GM12878 (cell line): Measurements from ENCODE around the gene STK32B. TPM values are rescaled to one million over a fixed set of nuclear protein-coding genes. Genes with fewer than 3 reads are reported as not detected.
A peak's percentile ranks its signal among the peaks of the same experiment; 100 is the strongest.

Experiments used
- ATAC-seq: fragments of 200-7000 bp; cut with Tn5 transposase; 3 replicates; pipeline ENCODE4 v1.9.1; 2020; ENCODE audit warnings: mild to moderate bottlenecking, moderate library complexity
- BruUV-seq: library from RNA; stranded (reverse); fragments of 400-500 nt; replicated peaks from 2 replicates; lab custom pipeline; 2021; lab: Mats Ljungman, UMichigan
- CTCF ChIA-PET: fragments of 300-600 bp; sonication (Branson Sonifier 250); formaldehyde crosslinking; extraction: SDS; loops from one replicate; lab custom pipeline; 2021; ENCODE audit warnings: inconsistent platforms; lab: Yijun Ruan, JAX
- POLR2A ChIA-PET: fragments of 350-600 bp; formaldehyde crosslinking; extraction: SDS; loops from one replicate; lab custom pipeline; 2021; ENCODE audit warnings: inconsistent platforms; lab: Charles Lee
- RAD21 ChIA-PET: fragments of 300-600 bp; sonication (Branson Sonifier 250); formaldehyde crosslinking; loops from one replicate; lab custom pipeline; 2023; ENCODE audit warnings: antibody characterized with exemption; ENCODE audit not compliant: unreplicated experiment; lab: Charles Lee
- SMC1A ChIA-PET: fragments of 300-600 bp; sonication (Branson Sonifier 250); formaldehyde crosslinking; loops from one replicate; lab custom pipeline; 2023; ENCODE audit not compliant: unreplicated experiment, uncharacterized antibody; lab: Charles Lee
- DNase-seq: peaks from one replicate; pipeline ENCODE4 v3.0.0-alpha.2; 2011; ENCODE audit warnings: low read depth, low spot score
- FAIRE-seq: peaks from 3 replicates; lab custom pipeline; 2011; peaks lifted over from hg19 to GRCh38; lab: Jason Lieb, UNC
- H2AFZ ChIP-seq: 2 replicates; pipeline ENCODE4 v1.6.0; 2011; ENCODE audit warnings: low read depth, low read length, control low read depth; ENCODE audit not compliant: control insufficient read depth
- H3K27ac ChIP-seq: 2 replicates; pipeline ENCODE4 v1.5.1; 2011; ENCODE audit warnings: control low read depth; ENCODE audit not compliant: control insufficient read depth, insufficient read depth
- H3K27me3 ChIP-seq, 2 experiments: replicated peaks in 1 of 2; 2 replicates each; pipeline versions ENCODE4 v1.6.0 to v1.6.1; 2011; ENCODE audit warnings: low read length in 1 of 2; ENCODE audit not compliant: control insufficient read depth in 2 of 2, insufficient read depth in 2 of 2
- H3K36me3 ChIP-seq, 2 experiments: 2 replicates each; pipeline ENCODE4 v1.5.1; 2011; ENCODE audit warnings: low read length in 1 of 2; ENCODE audit not compliant: control insufficient read depth in 2 of 2, insufficient read depth in 2 of 2
- H3K4me1 ChIP-seq: 2 replicates; pipeline ENCODE4 v1.6.1; 2011; ENCODE audit warnings: mild to moderate bottlenecking, low read length, moderate library complexity, mixed read lengths; ENCODE audit not compliant: control insufficient read depth, insufficient read depth
- H3K4me2 ChIP-seq: 2 replicates; pipeline ENCODE4 v1.6.0; 2011; ENCODE audit warnings: control low read depth; ENCODE audit not compliant: control insufficient read depth, insufficient read depth
- H3K4me3 ChIP-seq: fragments of 200-600 bp; sonication (generic); 2 replicates; pipeline ENCODE4 v1.5.1; 2016
- H3K79me2 ChIP-seq: 2 replicates; pipeline ENCODE4 v1.6.0; 2011; ENCODE audit warnings: low read length; ENCODE audit not compliant: control insufficient read depth, insufficient read depth
- H3K9ac ChIP-seq: 2 replicates; pipeline ENCODE4 v1.8.0; 2011; ENCODE audit warnings: low read length, control low read depth, mixed read lengths; ENCODE audit not compliant: control insufficient read depth, insufficient read depth
- H3K9me3 ChIP-seq: replicated peaks from 3 replicates; pipeline ENCODE4 v1.5.1; 2011; ENCODE audit warnings: mild to moderate bottlenecking, low read length; ENCODE audit not compliant: control insufficient read depth, insufficient read depth
- H4K20me1 ChIP-seq: 2 replicates; pipeline ENCODE4 v1.6.0; 2011; ENCODE audit not compliant: control insufficient read depth, insufficient read depth
- BHLHE40 ChIP-seq, 2 experiments: fragments of 450-650 bp in 1 of 2; IDR thresholded peaks; 2 replicates each; pipeline ENCODE4 v1.6.1; 2011 to 2017; ENCODE audit warnings: low read depth in 2 of 2, borderline replicate concordance in 1 of 2, improper control_type of control experiment in 1 of 2, low read length in 1 of 2, mild to moderate bottlenecking in 1 of 2
- BRCA1 ChIP-seq: IDR thresholded peaks from 2 replicates; pipeline ENCODE4 v1.6.1; 2011; ENCODE audit warnings: low read depth, low read length, improper control_type of control experiment
- CBFB ChIP-seq: IDR thresholded peaks from 2 replicates; pipeline ENCODE4 v1.6.1; 2016; ENCODE audit warnings: antibody characterized with exemption, low read depth
- CBX3 ChIP-seq: fragments of 200-600 bp; sonication (generic); IDR thresholded peaks from 2 replicates; pipeline ENCODE4 v1.6.1; 2016; ENCODE audit warnings: low read depth, borderline replicate concordance
- ESRRA ChIP-seq: IDR thresholded peaks from 2 replicates; pipeline ENCODE4 v1.6.1; 2012; ENCODE audit warnings: mild to moderate bottlenecking, low read length, improper control_type of control experiment
- GATAD2B ChIP-seq: fragments of 450-650 bp; conservative IDR thresholded peaks from 2 replicates; pipeline ENCODE4 v1.6.1; 2017; ENCODE audit warnings: low read depth, mild to moderate bottlenecking, moderate library complexity
- IRF4 ChIP-seq: IDR thresholded peaks from 2 replicates; pipeline ENCODE4 v1.6.1; 2011; ENCODE audit warnings: low read depth, low read length
- JUND ChIP-seq: IDR thresholded peaks from 2 replicates; pipeline ENCODE4 v1.6.1; 2012; ENCODE audit warnings: low read depth, mild to moderate bottlenecking, low read length, improper control_type of control experiment, moderate library complexity
- KLF5 ChIP-seq: fragments of 450-650 bp; IDR thresholded peaks from 2 replicates; pipeline ENCODE4 v1.6.1; 2014; ENCODE audit warnings: mild to moderate bottlenecking; ENCODE audit not compliant: partially characterized antibody
- MEF2A ChIP-seq: IDR thresholded peaks from 2 replicates; pipeline ENCODE4 v1.6.1; 2011; ENCODE audit warnings: low read depth, mild to moderate bottlenecking, low read length, moderate library complexity; ENCODE audit not compliant: insufficient read depth
- MXI1 ChIP-seq: fragments of 150-350 bp; IDR thresholded peaks from 2 replicates; pipeline ENCODE4 v1.6.1; 2011; ENCODE audit warnings: low read depth, mild to moderate bottlenecking, inconsistent platforms, low read length, improper control_type of control experiment
- SPI1 ChIP-seq: IDR thresholded peaks from 2 replicates; pipeline ENCODE4 v1.6.1; 2011; ENCODE audit warnings: low read depth, mild to moderate bottlenecking, low read length, moderate library complexity, borderline replicate concordance; ENCODE audit not compliant: insufficient read depth
- STAT3 ChIP-seq: IDR thresholded peaks from 2 replicates; pipeline ENCODE4 v1.6.1; 2011; ENCODE audit warnings: low read depth, low read length, improper control_type of control experiment
- YBX1 ChIP-seq: fragments of 450-650 bp; IDR thresholded peaks from 2 replicates; pipeline ENCODE4 v1.6.1; 2016; ENCODE audit warnings: antibody characterized with exemption
- ZNF24 ChIP-seq: fragments of 450-650 bp; IDR thresholded peaks from 2 replicates; pipeline ENCODE4 v1.6.1; 2017; ENCODE audit warnings: antibody characterized with exemption, mild to moderate bottlenecking
- ZNF274 ChIP-seq: IDR thresholded peaks from one replicate; pipeline ENCODE4 v1.8.0; 2011; ENCODE audit not compliant: insufficient read length, insufficient read depth
- whole genome bisulfite sequencing: methylation state at CpG from one replicate; pipeline ENCODE4 v1.1.6; 2016; ENCODE audit warnings: low lambda C conversion rate; ENCODE audit not compliant: insufficient replicate concordance, insufficient coverage; ENCODE audit errors: missing lambda C conversion rate; 5-methylcytosine and 5-hydroxymethylcytosine counted together
- in situ Hi-C: fragments of 300-500 bp; cut with MboI; formaldehyde crosslinking; loops from 9 replicates; pipeline ENCODE4 v1.14.3; 2018; ENCODE audit warnings: mixed read lengths
- intact Hi-C: fragments of 100-400 bp; cut with micrococcal nuclease; formaldehyde crosslinking; loops from one replicate; pipeline ENCODE4 v1.14.2; 2022; ENCODE audit not compliant: unreplicated experiment
- polyA plus RNA-seq, 11 experiments: library from polyadenylated mRNA; depleted of rRNA in 4 of 11; unstranded in 6 of 11; stranded (reverse) in 5 of 11; fragments of >200 nt; fragmentation: Nextera tagmentation in 4 of 11; fragmentation: Illumina TruSeq in 1 of 11; extraction: Ambion mirVana in 4 of 11; extraction: Trizol in 1 of 11; gene quantifications; 1 replicate in 1 of 11; 2 replicates in 10 of 11; pipeline versions ENCODE4 v1.2.1 to v1.2.3, GENCODE V29; 2011 to 2016; ENCODE audit warnings: inconsistent platforms in 2 of 11, missing spikeins in 2 of 11, low read depth in 1 of 11
- total RNA-seq, 4 experiments: library from RNA; depleted of rRNA in 3 of 4; stranded (reverse); fragments of >200 nt in 3 of 4; fragmentation: Illumina TruSeq in 1 of 4; extraction: Trizol in 1 of 4; gene quantifications; 2 replicates each; pipeline versions ENCODE4 v1.2.1 to v1.2.3, GENCODE V29; 2013 to 2021
- TF ChIP-seq, protein P1 (sequence below): fragments of 450-650 bp; IDR thresholded peaks from 2 replicates; pipeline ENCODE4 v1.6.1; 2016; ENCODE audit warnings: mild to moderate bottlenecking
- TF ChIP-seq, protein P2 (sequence below): IDR thresholded peaks from 2 replicates; pipeline ENCODE4 v1.6.1; 2011; ENCODE audit warnings: low read depth, low read length, improper control_type of control experiment, borderline replicate concordance

Gene STK32B
- total and polyA plus RNA-seq, 10 of the 15 experiments (the other 5 are each of a cell fraction or from before 2014, with no cell fraction given) = 0.04 to 0.12 (median 0.08) TPM; not detected in 7

DNA sequence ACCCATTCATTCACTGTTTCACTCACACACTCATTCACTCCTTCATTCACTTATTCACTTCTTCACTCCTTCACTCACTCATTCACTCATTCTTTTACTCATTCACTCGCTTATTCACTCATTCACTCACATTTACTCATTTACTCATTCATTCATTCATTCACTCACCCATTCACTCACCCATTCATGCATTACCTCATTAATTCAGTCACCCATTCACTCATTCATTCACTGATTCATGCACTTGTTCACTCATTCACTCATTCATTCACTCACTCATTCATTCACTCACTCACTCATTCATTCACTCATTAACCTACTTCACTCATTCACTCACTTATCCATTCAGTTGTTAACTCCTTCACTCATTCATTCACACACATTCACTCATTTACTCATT is 70.8 kb downstream of the STK32B start:
- no peak overlapping the region for H3K4me3 ChIP-seq
- no peak overlapping the region for H3K9ac ChIP-seq
- TF ChIP-seq ZNF24 (peak; percentile 93), MXI1 (no peak)
- TF ChIP-seq, protein P1, sequence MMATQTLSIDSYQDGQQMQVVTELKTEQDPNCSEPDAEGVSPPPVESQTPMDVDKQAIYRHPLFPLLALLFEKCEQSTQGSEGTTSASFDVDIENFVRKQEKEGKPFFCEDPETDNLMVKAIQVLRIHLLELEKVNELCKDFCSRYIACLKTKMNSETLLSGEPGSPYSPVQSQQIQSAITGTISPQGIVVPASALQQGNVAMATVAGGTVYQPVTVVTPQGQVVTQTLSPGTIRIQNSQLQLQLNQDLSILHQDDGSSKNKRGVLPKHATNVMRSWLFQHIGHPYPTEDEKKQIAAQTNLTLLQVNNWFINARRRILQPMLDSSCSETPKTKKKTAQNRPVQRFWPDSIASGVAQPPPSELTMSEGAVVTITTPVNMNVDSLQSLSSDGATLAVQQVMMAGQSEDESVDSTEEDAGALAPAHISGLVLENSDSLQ = no peak
- SMC1A ChIA-PET = no interaction called here
- no peaks in the 10 kb centered on the region for H4K20me1 ChIP-seq
- H3K27me3 ChIP-seq = no peaks in the 10 kb centered on the region
- BruUV-seq = no TSS peak
- RAD21 ChIA-PET = no interaction called here
- in situ Hi-C loops = no loop called here
- DNase-seq (no peak), ATAC-seq (no peak), FAIRE-seq (no peak)
- intact Hi-C loops = no loop called here
- no peak overlapping the region for H3K27ac ChIP-seq
- no peak overlapping the region for H3K4me2 ChIP-seq
- POLR2A ChIA-PET = no interaction called here
- no peaks in the 10 kb centered on the region for H3K4me1 ChIP-seq
- 44% methylated on average over 1 of the region's 1 CpG for WGBS
- no peak overlapping the region for H2AFZ ChIP-seq
- CTCF ChIA-PET = no interaction called here
- H3K9me3 ChIP-seq = no peaks in the 10 kb centered on the region
- H3K36me3 ChIP-seq = no peaks in the 10 kb centered on the region
- no peaks in the 10 kb centered on the region for H3K79me2 ChIP-seq

DNA sequence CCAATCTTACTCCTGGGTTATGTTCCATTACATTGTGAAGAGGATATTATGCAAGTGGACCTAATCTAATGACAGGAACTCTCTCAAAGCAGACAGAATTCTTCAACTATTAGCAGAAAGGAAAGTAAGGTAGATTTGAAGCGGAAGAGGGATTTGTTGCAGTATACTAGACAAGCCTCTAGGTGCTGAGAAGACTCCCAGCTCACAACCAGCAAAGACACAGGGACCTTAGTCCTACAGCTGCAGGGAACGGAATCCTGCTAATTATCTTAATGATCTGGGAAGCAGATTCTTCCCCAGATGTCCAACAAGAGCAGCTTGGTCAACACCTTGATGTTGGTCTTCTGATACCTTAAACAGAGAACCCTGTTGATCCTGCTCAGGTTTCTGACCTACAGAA is 73.6 kb downstream of the STK32B start:
- Histone ChIP-seq H4K20me1 (no peaks in the 10 kb centered on the region), H3K4me3 (no peak overlapping the region), H2AFZ (no peak overlapping the region)
- ATAC-seq (no peak), FAIRE-seq (no peak), DNase-seq (no peak)
- no TSS peak for BruUV-seq
- POLR2A ChIA-PET = no interaction called here
- RAD21 ChIA-PET = no interaction called here
- intact Hi-C loops = no loop called here
- SMC1A ChIA-PET = no interaction called here
- TF ChIP-seq IRF4 (no peak), BRCA1 (no peak), MEF2A (no peak), YBX1 (no peak), ZNF274 (no peak), SPI1 (no peak), STAT3 (no peak), BHLHE40 (IDR thresholded peaks at IDR 0.05; ENCODE audit: borderline replicate concordance in 1 of 2, low read depth in 2 of 2, low read length in 1 of 2) (no peak), ESRRA (no peak), KLF5 (no peak), CBFB (no peak), JUND (no peak), GATAD2B (no peak), CBX3 (no peak)
- TF ChIP-seq, protein P2, sequence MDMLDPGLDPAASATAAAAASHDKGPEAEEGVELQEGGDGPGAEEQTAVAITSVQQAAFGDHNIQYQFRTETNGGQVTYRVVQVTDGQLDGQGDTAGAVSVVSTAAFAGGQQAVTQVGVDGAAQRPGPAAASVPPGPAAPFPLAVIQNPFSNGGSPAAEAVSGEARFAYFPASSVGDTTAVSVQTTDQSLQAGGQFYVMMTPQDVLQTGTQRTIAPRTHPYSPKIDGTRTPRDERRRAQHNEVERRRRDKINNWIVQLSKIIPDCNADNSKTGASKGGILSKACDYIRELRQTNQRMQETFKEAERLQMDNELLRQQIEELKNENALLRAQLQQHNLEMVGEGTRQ = no peak
- TF ChIP-seq, all 136 proteins: peak for 0
- no peaks in the 10 kb centered on the region for H3K79me2 ChIP-seq
- no peaks in the 10 kb centered on the region for H3K36me3 ChIP-seq
- no peak overlapping the region for H3K9ac ChIP-seq
- 20% methylated on average over 2 of the region's 2 CpGs for WGBS
- H3K27ac ChIP-seq = no peak overlapping the region
- in situ Hi-C loops = no loop called here
- no peaks in the 10 kb centered on the region for H3K27me3 ChIP-seq
- no peaks in the 10 kb centered on the region for H3K9me3 ChIP-seq
- no peak overlapping the region for H3K4me2 ChIP-seq
- CTCF ChIA-PET = no interaction called here
- no peaks in the 10 kb centered on the region for H3K4me1 ChIP-seq
